NAMALWA (cell line): Measurements from ENCODE around the gene CAMK1G.

Source experiments
- DNase-seq: peaks from one replicate; pipeline ENCODE4 v3.0.0-alpha.2; 2015; ENCODE audit warnings: low spot score

The CAMK1G gene

DNA sequence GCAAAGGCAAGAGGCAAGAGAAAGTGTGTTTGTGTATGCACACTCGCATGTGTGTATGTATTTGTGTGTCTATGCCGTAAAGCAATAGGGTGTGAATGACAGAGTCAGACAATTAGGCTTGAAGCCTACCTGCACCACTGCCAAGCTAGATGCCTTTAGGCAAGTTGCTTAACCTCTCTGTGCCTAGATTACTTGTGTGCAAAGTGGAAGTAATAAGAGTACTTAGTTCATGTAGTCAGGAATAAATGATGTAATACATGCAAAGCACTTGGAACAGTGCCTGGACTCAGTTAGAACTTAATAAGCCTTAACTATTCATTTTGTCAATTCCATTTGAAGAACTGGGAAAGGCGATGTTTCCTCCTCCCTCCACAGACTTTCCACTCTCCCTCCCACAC lies 37.0 kb downstream of the CAMK1G start:
- DNase-seq = no peak

DNA sequence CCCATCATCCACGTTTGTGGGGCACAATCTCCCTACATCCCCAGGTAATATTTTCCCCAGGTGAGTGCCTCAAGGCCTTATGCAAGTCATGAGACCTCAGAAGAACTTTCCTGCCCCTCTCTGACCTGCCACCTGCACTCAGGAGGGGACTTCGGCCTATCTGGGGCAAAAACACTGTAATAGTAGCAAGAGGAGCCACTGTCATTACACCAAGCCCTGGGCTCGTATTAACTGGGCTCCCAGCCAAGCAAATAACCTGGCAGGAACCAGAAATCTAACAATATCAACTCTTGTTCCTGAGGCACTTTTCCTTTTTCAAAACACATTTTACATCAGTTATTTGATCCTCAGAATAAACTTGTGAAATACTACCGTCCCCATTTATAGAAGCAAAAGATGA lies 37.8 kb downstream of the CAMK1G start:
- no peak for DNase-seq

DNA sequence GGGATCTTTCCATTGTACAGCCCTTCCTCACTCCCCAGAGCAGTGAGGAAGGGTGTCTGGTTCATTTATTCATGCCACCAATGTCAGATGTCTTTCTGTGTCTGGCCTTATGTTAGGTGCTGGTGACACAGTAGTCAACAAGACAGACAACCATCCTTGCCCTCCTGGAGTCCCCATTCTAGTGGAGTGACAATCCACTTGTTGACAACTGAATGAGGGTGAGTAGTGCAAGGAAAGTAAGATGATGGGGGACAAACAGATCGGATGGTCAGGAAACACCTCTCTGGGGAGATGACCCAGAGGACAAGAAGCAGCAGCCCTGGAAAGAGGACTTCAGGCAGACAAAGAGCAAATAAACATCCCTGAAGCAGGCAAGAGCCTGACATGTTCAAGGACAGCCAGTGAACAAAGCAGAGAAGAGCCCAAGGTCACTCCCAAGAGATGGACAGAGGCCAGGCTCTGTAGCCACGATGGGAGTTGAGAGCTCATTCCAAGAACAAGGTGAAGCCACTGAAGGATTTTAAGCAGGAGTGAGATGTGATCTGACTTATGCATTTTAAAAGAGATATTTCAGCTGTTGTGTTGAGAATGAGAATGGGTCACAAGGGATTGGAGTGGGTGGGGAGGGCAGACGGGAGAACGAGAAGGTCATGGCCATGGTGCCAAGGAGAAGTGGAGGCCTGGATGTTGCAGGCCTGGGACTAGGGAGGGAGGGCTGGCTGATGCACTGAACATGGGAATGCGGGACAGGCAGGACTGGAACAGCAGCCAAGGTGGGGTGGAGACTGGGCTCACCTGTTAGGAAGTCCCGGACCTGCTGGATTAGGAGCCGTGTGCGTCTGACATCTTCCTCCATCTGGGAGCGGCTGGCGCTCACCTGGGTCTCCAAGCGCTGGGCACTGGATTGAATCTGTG lies 38.5 kb downstream of the CAMK1G start:
- DNase-seq = no peak

DNA sequence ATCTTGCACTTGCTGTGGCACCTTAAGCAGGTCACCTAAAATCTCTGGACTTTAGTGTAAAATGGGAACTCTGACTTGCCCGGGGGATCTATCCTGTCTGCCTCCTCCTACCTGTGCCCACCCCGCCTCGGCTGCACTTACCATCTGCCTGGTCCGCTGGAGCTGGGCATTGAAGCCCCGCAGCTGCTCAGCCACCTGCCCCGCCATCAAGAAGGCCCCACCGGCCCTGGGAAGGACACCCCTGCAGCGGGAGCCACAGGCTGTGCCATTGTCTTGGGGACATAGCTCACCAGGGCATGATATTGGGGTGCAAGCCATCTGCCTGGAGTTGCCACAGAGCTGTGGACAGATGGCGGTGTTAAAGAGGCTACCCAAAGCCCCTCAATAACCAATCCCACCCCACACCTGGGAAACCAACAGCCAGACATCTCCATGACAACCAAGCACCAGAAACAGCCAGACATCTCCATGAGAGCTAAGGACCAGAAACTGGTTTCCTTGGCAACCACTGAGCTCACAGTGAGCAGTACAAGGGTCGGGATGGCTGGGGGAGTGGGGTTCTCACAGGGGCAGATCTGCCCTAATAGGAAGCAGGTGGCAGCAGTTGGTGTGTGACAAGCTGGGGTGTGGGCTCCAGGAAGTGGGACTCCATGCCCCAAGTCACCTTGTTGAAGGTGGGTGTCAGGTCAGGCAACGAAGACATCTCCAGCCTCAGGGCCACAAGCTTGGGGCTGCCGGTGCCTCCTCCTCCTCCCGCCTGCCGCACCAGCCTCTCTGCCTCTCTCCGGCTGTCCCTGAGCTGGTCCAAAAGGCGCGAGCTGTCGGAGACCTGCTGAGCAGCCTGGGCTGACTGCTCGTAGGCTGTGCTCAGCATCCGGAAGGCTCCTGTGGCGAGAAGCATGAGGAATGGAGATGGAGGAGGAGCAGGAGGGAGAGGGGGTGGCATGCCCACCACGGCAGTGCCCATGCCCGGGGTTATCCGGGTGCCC lies 39.6 kb downstream of the CAMK1G start:
- DNase-seq = no peak

DNA sequence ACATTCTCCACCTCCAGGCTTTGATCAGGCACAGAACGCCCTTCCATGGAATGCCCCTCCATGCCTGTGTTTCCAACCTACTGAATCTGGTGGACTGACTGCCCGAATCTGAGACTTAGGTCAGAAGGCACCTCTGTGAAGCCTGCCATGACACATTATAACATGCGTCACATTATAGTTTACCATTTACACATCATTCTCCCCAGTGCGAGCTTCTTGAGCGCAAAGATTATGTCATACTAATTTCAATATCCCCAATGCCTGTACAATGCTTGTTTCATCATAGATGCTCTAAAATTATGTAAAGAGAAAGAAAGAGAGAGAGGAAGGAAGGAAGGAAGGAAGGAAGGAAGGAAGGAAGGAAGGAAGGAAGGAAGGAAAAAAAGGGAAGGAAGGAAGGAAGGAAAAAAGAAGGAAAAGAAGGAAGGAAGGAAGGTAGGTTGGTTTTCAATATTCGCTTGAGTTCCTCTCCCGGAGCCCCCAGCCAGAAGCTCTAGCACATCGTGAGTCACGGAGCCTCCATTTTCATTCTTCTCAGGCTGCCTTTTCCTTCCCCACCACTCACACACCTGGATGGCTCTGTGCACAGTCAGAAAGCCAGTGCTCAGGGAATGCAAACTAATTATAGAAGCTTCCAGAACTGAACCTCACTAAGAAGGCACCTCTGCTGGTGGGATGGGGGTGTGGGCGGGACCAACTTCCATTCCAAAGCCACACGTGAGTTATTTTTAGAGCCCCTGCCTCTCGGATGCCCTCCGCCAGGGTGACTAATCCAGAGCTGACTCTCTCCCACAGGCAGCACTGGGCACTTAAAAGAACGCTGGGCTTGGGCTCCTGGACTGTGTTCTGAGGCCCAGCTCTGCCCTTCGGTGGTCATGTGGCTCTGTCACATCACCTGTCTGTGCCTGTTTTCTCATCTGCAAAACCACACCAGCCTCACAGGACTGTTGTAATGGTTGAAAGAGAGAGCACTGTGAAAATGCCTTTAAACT lies 41.3 kb downstream of the CAMK1G start:
- DNase-seq = no peak

DNA sequence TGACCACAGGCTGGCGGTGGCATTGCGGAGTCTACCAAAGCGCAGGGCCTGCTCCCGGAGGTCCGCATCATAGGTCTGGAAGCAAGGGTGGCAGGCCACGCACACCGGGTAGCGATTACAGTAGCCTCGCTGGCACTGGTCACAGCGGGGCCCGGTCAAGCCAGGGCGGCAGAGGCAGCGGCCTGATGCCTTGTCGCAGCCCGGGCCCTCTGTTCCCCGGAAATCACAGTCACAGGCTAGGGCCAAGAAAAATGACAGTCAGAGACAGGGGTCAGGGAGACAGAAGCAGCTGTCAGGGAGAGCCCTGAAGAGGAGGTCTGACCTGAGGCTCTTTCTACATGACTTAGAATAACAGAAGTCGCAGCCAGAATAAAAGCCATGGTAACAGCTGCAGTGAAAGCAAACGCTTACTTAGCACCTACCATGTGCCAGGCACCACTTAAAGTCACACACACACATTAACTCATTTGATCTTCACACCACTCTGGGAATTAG lies 42.3 kb downstream of the CAMK1G start:
- DNase-seq = no peak

DNA sequence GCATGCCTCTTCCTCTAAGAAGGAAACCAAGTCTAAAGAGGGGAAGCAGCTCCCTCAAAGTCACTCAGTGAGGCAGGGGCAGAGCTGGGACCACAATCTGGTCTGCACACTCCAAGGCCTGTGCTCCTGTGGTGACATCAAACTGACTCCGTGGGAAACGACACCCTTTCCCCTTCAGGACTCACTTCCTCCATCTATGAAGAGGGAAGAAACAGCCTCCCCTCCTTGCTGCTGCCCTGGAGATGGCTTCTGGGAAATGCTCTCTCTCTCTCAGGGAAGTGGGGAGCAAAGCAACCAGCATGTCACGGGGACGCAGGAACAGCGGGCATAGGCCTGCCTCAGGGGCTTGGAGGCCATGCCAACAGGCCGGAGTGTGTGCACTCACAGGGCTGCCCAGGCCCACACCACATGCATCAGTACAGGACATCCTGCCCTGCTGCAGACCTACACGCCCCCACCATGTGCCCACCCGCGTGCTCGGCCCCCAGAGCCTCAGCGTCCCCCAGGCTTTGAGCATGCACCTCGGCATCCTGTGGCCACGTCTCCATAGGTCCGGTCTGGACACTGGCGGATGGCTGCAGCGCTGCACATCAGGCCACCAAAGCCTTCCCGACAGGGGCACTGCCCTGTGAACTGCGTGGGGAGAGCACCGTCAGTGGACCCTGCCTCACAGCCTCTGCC lies 43.0 kb downstream of the CAMK1G start:
- DNase-seq = no peak

DNA sequence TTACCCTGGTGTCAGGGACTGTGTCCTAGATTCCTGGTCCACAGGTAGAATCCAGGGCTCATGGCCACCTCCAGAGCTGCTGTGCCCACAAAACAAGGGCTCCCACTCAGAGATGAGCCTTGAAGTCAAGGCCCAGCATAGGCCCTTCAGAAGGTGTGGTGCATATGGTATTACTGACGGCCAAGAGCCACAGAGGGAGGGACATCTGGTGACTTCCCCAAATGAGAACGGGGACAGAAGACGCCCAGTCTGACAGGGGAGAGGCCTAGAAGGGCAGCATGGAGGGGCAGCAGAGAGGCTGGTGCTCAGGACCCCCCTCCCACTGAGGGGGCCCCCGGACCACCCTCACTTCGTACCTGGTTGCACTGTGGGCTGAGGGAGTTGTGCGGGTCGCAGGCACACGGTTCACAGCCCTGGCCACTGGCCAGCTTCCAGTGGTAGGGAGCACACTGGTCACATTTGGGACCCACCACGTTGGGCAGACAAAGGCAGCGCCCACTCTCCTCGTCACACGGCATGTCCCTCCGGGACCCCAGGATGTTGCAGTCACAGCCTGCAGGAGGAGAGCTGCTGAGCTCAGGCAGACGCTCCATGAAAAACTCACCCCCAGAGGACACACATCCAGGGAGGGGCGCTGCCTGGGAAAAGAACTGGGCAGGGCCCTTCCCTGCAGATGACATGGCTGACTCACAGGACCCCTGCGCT lies 43.7 kb downstream of the CAMK1G start:
- DNase-seq = no peak

DNA sequence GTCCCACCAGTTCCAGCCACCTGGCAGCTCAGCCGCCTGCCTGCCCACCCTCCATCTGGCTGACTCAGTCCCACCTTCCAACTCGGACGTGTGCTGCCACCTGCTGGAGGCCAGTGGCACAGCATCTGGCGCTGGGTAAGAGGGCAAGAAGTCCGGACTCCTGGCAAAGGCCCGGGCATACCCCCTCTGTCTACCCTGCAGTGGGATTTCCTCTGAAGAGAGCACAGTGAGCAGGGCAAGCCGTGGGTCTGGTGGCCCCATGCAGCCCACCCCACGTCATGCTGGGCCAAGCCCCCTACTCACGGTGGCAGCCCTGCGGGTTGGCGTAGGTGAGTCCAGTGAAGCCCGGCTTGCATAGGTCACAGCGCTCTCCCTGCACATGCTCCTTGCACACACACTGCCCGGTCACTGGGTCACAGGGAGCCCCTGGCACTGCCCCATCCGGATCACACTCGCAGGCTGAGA lies 44.2 kb downstream of the CAMK1G start:
- DNase-seq = peak; percentile 79

DNA sequence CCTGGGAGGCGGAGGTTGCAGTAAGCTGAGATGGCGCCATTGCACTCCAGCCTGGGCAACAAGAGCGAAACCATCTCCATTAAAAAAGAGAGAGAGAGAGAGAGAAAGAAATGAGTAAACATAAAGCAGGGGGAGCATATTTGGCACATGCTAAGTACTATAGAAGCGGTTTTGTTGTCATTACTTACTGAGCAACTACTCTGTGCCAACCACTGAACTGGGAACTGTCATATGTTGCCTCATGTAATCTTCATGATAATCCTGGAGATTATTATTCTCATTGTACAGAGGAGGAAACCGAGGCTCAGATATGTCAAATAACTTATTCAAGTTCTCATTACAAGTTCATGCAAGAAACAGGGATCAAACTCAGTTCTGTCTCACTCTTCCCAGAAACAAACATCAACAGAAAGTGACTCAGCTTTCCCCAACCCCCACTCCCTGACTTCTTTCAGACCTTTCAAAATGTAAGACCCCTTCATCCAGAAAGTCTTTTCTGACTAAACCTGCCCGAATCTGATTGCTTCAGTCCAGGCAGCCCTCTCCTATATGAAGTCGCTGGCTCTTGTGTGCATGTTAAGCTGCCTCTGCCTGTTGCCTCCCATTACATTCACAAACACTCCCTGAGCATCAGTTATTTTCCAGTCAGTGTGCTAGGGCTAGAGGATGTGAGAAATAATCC lies 45.2 kb downstream of the CAMK1G start:
- DNase-seq = no peak

DNA sequence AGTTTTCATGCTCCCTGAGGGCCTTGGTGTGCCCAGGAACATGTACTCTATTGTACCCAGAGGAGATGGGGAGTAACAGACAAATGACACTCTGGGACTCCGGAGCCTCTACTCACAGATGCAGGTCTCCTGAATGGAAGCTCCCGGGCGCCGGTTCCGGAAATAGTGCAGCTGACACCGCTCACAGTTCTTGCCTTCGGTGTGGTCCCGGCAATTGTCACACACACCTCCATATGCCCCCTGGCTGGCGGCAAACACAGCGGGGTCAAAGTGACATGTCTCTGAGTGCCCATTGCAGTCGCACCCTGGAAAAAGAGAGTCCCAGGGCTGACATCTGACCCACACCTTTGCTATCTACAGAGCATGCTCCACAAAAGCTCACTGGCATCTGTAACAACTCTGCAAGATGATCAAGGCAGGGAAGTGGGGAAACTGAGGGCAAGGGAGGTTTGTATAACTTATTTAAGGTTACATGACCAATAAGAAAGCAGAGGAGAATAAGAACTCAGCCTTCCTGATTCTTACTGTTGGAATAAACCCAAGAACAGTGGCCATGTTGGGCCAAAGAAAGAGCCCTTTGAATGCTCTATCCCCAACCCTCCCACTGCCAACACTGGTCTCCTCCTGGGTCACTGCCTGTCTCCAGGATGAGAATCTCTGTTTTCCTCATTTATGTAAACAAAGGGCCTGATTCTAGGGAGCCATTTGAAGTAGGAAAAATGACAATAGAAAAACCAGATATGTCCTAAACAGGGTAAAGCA lies 46.3 kb downstream of the CAMK1G start:
- no peak for DNase-seq

DNA sequence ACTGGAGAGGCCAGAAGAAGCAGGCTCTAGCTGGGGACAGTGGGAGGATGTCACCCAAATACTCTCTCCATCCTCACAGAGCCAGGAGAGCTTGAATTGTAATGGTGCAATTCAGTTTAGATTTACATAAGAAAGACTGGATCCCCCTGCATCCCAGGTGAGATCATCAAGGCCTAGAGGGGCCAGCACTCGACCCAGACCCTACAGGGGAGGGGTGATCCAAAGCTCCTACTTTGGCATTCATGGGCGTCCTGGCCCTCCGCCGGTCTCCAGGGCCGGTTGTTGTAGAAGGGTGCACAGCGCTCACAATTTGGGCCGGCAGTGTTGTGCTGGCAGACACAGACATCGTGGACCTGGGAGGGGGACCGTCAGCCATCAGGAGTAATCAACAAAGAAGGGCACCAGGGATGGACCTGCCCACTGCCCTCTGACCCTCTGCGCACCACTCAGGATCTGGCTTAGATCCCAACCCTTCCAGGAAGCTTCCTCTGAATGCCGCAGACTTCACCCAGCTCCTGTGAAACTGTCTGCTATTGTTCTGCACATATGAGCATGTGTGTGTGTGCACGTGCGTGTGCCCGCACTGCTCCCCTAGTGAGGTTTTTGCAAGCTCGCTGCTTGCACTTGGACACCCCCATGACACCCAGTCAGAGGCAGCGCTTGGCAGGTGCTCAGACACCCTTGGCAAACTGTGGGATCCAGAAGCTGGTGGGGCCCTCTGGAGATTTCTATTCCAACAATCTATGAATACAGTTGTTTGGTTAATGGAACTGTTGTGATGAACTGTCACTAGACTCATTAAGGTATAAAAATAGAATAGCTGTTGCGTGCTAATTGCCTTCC lies 47.1 kb downstream of the CAMK1G start:
- no peak for DNase-seq

DNA sequence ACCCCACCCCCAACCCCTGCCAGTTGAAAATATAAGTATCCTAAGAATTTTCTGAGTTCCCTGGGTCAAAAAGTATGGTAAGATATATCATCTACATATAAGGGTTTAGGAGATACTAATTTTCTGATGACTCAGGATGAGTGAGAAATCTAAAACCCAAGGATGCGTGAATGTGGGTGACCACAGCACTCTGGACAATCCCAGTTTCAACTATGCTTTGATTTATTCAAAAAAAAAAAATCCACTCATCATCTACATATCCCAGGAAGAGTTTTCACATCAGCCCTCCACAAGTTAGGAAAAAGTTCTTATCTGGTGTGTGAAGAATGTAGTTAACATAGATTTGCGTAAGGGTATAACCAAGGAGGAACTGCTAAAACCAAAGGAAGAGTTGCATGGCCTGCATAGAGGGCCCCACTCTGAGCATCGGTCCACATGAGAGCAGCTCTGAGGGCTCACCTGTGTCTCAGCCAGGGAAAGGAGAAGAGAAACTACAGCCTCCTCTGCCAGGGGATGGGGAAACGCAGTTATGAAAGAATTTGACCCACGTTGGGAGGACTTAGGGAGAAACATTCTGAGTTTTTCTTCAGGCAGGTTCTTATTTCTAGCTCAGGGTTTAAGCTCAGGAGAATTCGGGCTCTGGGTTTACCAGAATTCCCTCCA lies 50.0 kb downstream of the CAMK1G start:
- no peak for DNase-seq

DNA sequence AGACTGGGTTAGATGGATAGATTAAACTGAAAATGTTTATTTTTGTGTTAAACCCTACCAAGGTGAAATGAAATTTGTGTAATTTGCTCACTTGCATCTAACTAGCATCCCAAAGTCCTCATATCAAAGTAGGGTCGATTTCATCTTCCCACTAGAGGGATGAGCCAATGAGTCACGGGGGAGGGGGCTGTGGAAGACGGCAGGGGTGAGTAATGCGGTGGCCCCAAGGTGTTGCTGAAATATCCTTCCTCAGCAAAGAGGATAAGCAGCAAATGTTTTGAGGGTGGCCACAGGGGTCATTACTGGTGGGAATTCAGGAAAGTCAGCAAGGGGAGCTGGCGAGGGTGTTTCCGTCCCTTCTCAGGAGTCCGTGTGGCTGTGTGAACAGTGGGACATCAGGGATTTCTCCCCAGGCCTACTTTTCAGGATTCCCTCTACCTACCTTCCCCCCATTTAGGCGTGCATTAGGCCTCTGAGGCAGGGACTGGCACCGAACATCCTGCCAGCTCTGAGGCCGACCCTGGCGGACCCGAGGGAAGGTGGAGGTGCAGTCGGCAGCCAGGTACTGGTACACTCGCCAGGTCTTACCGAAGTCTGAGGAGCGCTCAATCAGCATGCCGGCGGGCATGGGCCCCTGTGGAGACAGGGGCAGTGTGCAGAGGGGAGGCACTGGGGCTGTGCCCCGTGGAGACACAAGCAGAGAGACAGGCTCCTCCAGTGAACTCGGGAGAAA lies 50.7 kb downstream of the CAMK1G start:
- DNase-seq = no peak

DNA sequence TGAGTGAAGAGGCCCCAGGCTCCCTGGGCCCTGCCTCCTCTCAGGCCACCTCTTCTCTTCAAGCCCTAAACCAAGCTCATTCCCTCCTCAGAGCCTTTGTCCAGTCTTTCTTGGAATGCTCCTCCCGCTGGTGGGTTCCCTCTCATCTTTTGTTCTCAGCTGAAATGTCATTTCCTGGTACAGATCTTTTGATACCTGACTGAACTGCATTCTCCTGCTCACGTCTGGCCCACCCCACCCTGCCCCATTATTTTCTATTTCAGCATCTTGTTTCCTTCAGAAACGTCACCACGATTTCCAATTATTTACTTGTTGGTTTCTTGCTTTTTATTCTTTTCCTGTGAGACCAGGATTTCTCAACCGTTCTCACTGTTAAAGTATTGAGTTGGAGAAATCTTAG lies 52.3 kb downstream of the CAMK1G start:
- no peak for DNase-seq

DNA sequence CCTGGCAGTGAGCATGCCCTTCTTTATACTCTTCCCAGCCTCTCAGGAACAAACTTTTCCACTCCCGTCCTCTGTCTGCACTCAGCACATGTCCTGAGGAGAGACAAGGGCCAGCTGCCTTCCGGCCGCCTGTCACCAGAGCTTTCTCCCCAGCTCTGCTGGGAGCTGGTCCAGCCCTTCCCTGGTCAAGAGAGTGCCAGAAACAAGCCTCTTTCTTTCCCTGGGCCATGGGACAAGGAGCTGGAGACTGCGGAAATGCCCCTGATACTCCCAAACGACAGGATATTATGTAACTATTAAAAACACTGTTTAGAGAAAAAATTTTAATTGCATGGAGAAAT lies 58.3 kb downstream of the CAMK1G start:
- DNase-seq = no peak

DNA sequence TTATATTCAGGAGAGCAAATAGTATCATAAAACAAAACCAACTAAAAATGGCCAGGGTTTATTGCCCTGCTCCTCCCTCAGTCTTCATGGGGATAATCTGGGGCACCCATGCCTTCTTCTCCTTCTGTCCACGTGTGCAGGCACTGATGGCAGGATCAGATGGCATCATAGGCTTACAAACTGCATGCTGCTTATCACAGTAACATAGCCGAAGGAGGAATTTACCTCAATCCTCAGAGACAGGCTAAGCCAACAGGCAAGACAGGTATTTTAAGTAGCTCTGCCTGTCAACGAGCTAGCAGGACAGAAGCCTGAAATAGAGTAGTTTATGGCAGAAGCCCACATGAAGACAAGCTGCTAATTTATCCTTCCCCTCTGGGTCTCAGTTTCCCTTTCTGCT lies 59.3 kb downstream of the CAMK1G start:
- no peak for DNase-seq
